Neural progenitor cell (in vitro differentiated cells): ENCODE results near the gene NEU4.

Source experiments
- CTCF ChIP-seq: fragments of 200-600 bp; sonication (generic); IDR thresholded peaks from 2 replicates; pipeline ENCODE4 v1.5.1; 2017; ENCODE audit warnings: antibody characterized with exemption, mild to moderate bottlenecking
- EZH2phosphoT487 ChIP-seq: fragments of 200-600 bp; sonication (generic); IDR thresholded peaks from 2 replicates; pipeline ENCODE4 v1.6.1; 2017; ENCODE audit warnings: antibody characterized with exemption

- TF ChIP-seq CTCF (no peak), EZH2phosphoT487 (no peak)
Observed at GRCh38 chr2:241803387-241804325, 5.3 kb upstream of the NEU4 start.
